Hepatocyte (in vitro differentiated cells): ENCODE data around the gene PCOLCE2.

ENCODE experiments used
- EZH2phosphoT487 ChIP-seq: fragments of 200-600 bp; sonication (generic); IDR thresholded peaks from one replicate; pipeline ENCODE4 v1.6.1; 2018; ENCODE audit warnings: antibody characterized with exemption, mild to moderate bottlenecking, low read depth, moderate library complexity; ENCODE audit not compliant: unreplicated experiment, severe bottlenecking
- TF ChIP-seq, protein P1 (sequence below): fragments of 200-600 bp; sonication (generic); IDR thresholded peaks from 2 replicates; pipeline ENCODE4 v1.5.1; 2016; ENCODE audit warnings: antibody characterized with exemption, mild to moderate bottlenecking; ENCODE audit not compliant: poor library complexity

DNA sequence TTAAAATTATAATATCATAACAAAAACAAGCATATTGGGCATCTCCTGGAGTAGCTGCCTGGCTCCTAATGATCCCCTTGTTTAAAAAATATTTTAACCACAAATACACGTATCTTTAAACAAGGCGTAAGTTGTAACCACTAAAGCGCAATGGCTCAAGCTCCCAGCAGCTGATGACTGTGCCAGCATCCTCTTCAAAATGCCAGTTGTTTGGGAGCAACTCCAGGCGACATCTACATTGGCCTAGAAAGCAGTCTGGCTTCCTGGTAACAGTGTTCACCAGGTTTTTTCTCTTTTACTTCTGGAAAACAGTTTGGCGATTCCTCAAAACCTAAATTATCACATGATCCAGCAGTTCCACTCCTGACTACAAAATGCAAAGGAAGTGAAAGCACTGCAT is 13.8 kb downstream of the PCOLCE2 start:
- TF ChIP-seq, protein P1, sequence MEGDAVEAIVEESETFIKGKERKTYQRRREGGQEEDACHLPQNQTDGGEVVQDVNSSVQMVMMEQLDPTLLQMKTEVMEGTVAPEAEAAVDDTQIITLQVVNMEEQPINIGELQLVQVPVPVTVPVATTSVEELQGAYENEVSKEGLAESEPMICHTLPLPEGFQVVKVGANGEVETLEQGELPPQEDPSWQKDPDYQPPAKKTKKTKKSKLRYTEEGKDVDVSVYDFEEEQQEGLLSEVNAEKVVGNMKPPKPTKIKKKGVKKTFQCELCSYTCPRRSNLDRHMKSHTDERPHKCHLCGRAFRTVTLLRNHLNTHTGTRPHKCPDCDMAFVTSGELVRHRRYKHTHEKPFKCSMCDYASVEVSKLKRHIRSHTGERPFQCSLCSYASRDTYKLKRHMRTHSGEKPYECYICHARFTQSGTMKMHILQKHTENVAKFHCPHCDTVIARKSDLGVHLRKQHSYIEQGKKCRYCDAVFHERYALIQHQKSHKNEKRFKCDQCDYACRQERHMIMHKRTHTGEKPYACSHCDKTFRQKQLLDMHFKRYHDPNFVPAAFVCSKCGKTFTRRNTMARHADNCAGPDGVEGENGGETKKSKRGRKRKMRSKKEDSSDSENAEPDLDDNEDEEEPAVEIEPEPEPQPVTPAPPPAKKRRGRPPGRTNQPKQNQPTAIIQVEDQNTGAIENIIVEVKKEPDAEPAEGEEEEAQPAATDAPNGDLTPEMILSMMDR: no peak
- no peak for TF ChIP-seq EZH2phosphoT487
